ENCODE results near the gene MBNL1. TPM values are rescaled to one million over a fixed set of nuclear protein-coding genes. Genes with fewer than 3 reads are reported as not detected.

Gene MBNL1
- total RNA-seq, 1 donor from 2014 or later, result 36.2 TPM

DNA sequence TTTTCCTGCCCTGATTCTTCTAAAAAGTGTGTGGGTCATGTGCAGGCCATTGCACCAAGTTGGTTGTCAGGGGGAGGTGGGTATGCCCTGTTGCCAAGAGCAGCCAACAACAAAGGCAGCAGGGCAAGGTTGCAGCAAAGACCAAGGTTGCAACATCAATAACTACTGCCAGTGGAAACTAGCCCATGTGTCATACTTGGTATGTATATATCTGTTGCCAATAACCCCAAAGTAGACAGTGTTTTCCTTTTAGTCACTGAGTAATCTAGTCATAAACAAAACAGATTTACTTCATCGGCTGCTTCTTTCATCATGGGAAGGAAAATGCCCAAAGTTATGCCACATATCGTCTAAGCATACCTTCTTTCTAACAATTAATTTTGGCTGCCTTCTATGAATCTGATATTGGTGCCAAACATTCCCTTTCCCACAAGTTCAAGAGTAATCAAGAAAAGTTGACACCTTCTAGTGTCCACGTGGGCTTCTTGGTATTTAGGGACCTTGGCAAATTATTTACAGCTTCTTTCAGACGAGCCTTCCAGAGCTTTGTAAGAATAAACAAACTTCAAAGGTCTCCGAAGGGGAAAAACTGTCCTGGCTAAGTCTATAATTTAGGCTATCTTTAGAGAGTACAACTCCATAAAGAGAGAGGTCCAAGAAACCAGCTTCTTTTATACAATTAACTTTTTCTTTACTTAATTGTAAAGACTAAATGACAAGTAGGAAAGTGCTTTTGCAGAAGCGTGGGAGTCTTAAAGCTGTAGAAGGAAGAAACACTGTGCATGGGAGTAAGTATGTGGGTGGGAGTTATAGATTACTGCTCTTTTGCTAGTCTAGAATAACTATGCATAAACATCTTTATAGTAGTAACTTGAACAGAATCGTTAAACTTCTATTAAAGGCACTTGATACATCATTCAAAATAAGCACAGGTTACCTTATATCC, 10.0 kb upstream of the MBNL1 start:
- no peaks in the 10 kb centered on the region for H3K27me3 Mint-ChIP-seq (ENCODE audit: low read depth)
- H3K4me1 Mint-ChIP-seq, result peaks cover 12% of the 10 kb centered on the region
- TF ChIP-seq, protein P1, sequence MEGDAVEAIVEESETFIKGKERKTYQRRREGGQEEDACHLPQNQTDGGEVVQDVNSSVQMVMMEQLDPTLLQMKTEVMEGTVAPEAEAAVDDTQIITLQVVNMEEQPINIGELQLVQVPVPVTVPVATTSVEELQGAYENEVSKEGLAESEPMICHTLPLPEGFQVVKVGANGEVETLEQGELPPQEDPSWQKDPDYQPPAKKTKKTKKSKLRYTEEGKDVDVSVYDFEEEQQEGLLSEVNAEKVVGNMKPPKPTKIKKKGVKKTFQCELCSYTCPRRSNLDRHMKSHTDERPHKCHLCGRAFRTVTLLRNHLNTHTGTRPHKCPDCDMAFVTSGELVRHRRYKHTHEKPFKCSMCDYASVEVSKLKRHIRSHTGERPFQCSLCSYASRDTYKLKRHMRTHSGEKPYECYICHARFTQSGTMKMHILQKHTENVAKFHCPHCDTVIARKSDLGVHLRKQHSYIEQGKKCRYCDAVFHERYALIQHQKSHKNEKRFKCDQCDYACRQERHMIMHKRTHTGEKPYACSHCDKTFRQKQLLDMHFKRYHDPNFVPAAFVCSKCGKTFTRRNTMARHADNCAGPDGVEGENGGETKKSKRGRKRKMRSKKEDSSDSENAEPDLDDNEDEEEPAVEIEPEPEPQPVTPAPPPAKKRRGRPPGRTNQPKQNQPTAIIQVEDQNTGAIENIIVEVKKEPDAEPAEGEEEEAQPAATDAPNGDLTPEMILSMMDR (conservative IDR thresholded peaks at IDR 0.05), result no peak
- no peaks in the 10 kb centered on the region for H3K36me3 Mint-ChIP-seq (ENCODE audit: low read depth)
- no peak overlapping the region for H3K27ac Mint-ChIP-seq (ENCODE audit: unreplicated experiment)
- DNase-seq (ENCODE audit: low read depth, low spot score), result no peak
- no peak overlapping the region for H3K4me3 Mint-ChIP-seq
- H3K9me3 Mint-ChIP-seq, result no peaks in the 10 kb centered on the region

DNA sequence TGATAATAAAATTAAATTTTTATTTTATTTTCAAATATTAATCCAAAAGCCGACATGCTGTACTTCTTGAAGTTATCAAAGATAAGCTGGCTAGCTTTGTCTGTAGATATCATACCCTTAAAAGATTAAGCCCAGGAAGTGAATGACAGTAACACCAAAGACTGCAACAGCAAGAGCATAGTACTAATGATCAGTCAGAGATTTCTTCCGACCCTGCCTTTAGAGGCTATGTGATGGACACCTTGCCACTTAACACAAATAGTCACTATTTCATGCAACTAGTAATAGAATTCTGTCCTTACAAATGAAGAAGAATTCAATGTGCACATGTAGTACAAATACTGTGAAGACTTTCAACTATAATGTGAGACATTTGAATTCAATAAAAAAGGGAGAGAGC, 9.3 kb upstream of the MBNL1 start:
- peaks cover 12% of the 10 kb centered on the region for H3K4me1 Mint-ChIP-seq
- no peaks in the 10 kb centered on the region for H3K36me3 Mint-ChIP-seq (ENCODE audit: low read depth)
- H3K27ac Mint-ChIP-seq (ENCODE audit: unreplicated experiment), result no peak overlapping the region
- DNase-seq (ENCODE audit: low read depth, low spot score), result no peak
- H3K27me3 Mint-ChIP-seq (ENCODE audit: low read depth), result no peaks in the 10 kb centered on the region
- TF ChIP-seq, protein P1 (conservative IDR thresholded peaks at IDR 0.05), result no peak
- no peaks in the 10 kb centered on the region for H3K9me3 Mint-ChIP-seq
- no peak overlapping the region for H3K4me3 Mint-ChIP-seq

DNA sequence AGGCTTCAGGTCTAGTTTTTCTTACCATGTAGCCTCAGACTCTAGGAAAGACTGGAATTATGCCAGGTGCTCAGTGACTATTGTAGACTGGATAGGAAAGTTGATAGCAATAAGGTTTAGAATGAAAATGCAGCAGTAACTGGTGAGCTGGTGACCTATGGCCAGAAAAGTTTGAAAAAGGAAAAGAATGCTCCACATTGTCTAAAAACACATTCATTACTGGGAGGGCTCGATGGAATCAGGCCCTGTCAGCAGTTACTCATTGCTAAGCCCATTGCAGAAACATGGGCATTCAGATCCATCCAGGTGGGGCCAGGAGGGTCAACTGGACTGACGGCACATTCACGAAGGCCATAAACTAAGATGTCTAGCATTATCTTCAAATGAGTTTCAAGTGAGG, 8.7 kb upstream of the MBNL1 start:
- no peak for DNase-seq (ENCODE audit: low read depth, low spot score)
- Mint-ChIP-seq H3K36me3 (ENCODE audit: low read depth) (no peaks in the 10 kb centered on the region), H3K4me3 (no peak overlapping the region), H3K9me3 (no peaks in the 10 kb centered on the region), H3K27me3 (ENCODE audit: low read depth) (no peaks in the 10 kb centered on the region), H3K4me1 (peaks cover 12% of the 10 kb centered on the region), H3K27ac (ENCODE audit: unreplicated experiment) (no peak overlapping the region)
- TF ChIP-seq, protein P1 (conservative IDR thresholded peaks at IDR 0.05), result no peak

GRCh38 chr3:152260529-152260928, 8.2 kb upstream of the MBNL1 start:
- no peaks in the 10 kb centered on the region for H3K36me3 Mint-ChIP-seq (ENCODE audit: low read depth)
- H3K27me3 Mint-ChIP-seq (ENCODE audit: low read depth), result no peaks in the 10 kb centered on the region
- H3K4me3 Mint-ChIP-seq, result no peak overlapping the region
- H3K9me3 Mint-ChIP-seq, result no peaks in the 10 kb centered on the region
- TF ChIP-seq, protein P1 (conservative IDR thresholded peaks at IDR 0.05), result no peak
- peaks cover 12% of the 10 kb centered on the region for H3K4me1 Mint-ChIP-seq
- no peak for DNase-seq (ENCODE audit: low read depth, low spot score)
- H3K27ac Mint-ChIP-seq (ENCODE audit: unreplicated experiment), result no peak overlapping the region

- H3K27me3 Mint-ChIP-seq (ENCODE audit: low read depth), result no peaks in the 10 kb centered on the region
- TF ChIP-seq, protein P1 (conservative IDR thresholded peaks at IDR 0.05), result no peak
- H3K36me3 Mint-ChIP-seq (ENCODE audit: low read depth), result no peaks in the 10 kb centered on the region
- H3K9me3 Mint-ChIP-seq, result no peaks in the 10 kb centered on the region
- H3K4me3 Mint-ChIP-seq, result no peak overlapping the region
- no peak for DNase-seq (ENCODE audit: low read depth, low spot score)
- peaks cover 13% of the 10 kb centered on the region for H3K4me1 Mint-ChIP-seq
- H3K27ac Mint-ChIP-seq (ENCODE audit: unreplicated experiment), result no peak overlapping the region
These were observed 7.4 kb upstream of the MBNL1 start for GRCh38 chr3:152261329-152261728.
